LNCaP clone FGC (cell line): ENCODE data around the gene LPAR3.

Source experiments
- DNase-seq: peaks from one replicate; pipeline ENCODE4 v3.0.0-alpha.2; 2011; ENCODE audit warnings: low read depth
- H3K4me3 ChIP-seq: 2 replicates; pipeline ENCODE4 v1.5.1; 2011; ENCODE audit warnings: mild to moderate bottlenecking, low read depth, low read length, control low read depth
- TF ChIP-seq, protein P1 (sequence below): IDR thresholded peaks from 2 replicates; pipeline ENCODE4 v1.5.1; 2012; ENCODE audit warnings: mild to moderate bottlenecking; ENCODE audit not compliant: control insufficient read depth, insufficient read depth; ENCODE audit errors: extremely low read depth

Gene LPAR3

GRCh38 chr1:84809023-84809422 lies 84.0 kb downstream of the LPAR3 start:
- H3K4me3 ChIP-seq: no peak overlapping the region
- TF ChIP-seq, protein P1, sequence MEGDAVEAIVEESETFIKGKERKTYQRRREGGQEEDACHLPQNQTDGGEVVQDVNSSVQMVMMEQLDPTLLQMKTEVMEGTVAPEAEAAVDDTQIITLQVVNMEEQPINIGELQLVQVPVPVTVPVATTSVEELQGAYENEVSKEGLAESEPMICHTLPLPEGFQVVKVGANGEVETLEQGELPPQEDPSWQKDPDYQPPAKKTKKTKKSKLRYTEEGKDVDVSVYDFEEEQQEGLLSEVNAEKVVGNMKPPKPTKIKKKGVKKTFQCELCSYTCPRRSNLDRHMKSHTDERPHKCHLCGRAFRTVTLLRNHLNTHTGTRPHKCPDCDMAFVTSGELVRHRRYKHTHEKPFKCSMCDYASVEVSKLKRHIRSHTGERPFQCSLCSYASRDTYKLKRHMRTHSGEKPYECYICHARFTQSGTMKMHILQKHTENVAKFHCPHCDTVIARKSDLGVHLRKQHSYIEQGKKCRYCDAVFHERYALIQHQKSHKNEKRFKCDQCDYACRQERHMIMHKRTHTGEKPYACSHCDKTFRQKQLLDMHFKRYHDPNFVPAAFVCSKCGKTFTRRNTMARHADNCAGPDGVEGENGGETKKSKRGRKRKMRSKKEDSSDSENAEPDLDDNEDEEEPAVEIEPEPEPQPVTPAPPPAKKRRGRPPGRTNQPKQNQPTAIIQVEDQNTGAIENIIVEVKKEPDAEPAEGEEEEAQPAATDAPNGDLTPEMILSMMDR: no peak
- no peak for DNase-seq

DNA sequence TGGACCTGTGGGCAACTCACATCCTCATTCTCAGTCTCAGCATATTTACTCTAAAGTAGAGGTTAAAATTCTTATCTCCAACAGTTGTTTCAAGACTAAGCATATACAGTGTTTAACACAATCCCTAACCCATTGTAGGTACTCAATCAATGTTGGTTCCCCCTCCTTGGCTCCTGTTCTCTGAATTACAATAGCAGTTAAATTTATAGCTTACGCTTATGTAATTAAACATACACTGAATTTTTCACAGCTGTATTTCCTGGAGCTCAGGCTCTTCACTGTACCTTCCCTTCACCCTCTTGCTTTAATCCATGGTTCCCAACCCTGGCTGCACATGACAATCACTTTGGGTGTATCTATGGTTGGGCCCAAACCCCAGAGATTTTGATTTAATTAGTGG lies 89.4 kb downstream of the LPAR3 start:
- TF ChIP-seq, protein P1: no peak

DNA sequence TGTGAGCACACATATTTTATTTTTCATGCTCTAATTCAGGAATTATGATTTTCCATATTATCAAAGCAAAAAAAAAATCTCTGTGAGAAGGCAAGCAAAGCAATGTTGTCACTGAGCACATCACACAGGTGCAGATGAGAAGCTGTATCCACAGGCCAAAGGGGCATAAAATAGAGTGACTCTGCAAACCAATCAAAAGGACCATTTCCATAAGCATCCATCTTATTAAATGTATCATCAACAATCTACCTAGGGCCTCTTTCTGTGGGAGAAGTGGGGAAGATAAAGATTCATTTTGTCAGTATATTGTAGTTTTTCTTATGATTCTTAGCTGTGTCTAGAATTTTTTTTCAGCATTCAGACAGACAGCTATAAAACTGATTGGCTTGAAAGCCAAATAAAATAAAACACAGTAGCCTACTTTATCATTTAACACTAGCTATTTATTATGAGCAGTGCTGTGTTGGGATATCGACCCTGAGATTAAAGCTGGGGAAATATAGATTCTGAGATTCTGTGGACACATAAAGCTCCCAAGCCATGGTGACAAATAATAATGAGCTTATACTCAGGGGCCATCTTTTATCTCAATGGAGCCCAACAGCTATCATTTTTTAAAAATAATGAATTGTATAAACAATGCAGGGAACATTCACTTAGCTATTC lies 90.3 kb downstream of the LPAR3 start:
- TF ChIP-seq, protein P1: no peak
- H3K4me3 ChIP-seq: no peak overlapping the region

More for the DNA sequence above, 89.4 kb downstream of the LPAR3 start:
- no peak overlapping the region for H3K4me3 ChIP-seq
- DNase-seq: no peak

DNA sequence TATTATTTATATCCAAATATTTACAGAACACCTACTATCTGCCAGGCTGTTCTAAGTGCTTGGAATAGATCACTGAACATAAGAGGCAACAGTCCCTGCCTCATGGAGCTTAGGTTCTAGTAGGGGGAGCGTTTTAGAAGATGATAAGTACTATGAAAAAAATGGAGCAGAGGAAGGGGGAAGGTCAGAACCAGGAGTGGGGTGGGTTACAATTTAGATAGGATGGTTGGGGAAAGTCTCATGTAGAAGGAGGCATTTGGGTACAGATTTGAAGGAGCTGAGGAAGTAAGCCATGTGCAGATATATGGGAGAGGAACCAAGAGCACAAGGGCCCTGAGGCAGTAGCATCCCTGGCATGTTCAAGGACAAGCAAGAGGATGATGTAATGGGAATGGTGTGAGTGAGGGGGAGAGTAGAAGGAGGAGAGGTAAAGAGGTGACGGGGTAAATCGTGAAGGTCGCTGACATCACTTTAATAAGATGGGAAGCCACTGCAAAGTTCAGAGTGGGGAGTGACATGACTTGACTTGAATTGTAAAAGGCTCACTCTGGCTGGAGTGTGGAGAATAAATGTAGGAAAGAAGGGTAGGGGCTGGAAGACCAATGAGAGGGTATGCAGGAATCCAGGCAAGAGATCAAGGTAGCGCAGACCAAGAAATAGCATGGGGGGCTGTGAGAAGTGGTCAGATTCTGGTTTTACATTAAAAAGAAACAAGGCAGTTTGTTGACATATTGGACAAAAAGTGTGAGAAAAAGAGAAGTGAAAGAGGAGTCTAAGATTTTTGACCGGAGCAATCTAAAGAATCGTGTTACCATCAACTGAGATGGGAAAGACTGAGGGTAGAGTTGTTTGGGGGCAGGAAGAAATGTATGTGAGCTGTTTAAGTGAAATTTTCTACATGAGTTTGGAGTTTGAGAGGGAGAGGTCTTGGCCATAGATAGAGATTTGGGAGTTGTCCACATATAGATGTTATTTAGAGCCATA lies 92.6 kb downstream of the LPAR3 start:
- no peak for DNase-seq
- no peak overlapping the region for H3K4me3 ChIP-seq
- TF ChIP-seq, protein P1: no peak

More for the DNA sequence above, 90.3 kb downstream of the LPAR3 start:
- DNase-seq: no peak

- TF ChIP-seq, protein P1: no peak
- DNase-seq: no peak
- no peak overlapping the region for H3K4me3 ChIP-seq
These were observed 95.4 kb downstream of the LPAR3 start for GRCh38 chr1:84797603-84798002.

DNA sequence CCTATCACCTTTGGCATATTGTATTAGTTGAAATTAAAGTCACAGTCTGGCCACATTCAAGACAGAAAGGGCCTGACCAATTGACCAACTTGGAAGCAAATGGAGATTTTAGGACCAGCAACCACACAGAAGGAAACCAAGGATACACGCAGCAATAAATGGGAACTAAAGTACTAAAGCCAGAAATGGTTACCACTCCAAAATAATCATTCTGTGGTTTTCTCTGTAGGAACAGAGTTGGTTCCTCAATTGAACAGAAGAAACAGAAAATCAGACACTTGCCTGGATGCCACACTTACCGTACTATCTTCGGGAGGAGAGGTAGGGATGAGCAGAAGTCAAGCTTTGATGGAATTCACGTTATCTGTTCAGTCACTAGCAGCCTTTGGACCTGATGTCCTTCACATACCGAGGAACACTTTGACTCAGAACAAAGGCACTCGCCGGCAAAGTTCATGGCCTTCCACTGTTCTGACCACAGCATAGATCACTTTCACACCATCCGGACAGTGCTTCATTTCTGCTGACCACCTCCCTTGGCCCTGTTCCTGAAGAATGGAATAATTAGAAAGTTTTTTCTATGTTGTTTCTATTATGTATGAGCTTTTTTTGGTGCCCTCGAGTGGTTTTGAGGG lies 96.9 kb downstream of the LPAR3 start:
- H3K4me3 ChIP-seq: no peak overlapping the region
- no peak for DNase-seq
- TF ChIP-seq, protein P1: no peak
